Fibroblast of skin of abdomen (primary cell): ENCODE data around the gene RUVBL2.

Source experiments
- DNase-seq: peaks from one replicate; pipeline ENCODE4 v3.0.0-alpha.2; 2013

The RUVBL2 gene

GRCh38 chr19:48989701-48990291 is 3.9 kb upstream of the RUVBL2 start:
- no peak for DNase-seq

GRCh38 chr19:48990400-48990799 is 3.3 kb upstream of the RUVBL2 start:
- DNase-seq = no peak

GRCh38 chr19:48991011-48991609 is 2.6 kb upstream of the RUVBL2 start:
- DNase-seq = no peak

- peak; percentile 79 for DNase-seq
These were observed 1.7 kb upstream of the RUVBL2 start for GRCh38 chr19:48991873-48992580.

- no peak for DNase-seq
These were observed 1.0 kb upstream of the RUVBL2 start for GRCh38 chr19:48992581-48993174.

GRCh38 chr19:48994035-48994386 is 324 bp downstream of the RUVBL2 start:
- DNase-seq = no peak

GRCh38 chr19:48997972-48998371 is 4.3 kb downstream of the RUVBL2 start:
- peak; percentile 36 for DNase-seq

GRCh38 chr19:48999481-49000325 is 6.0 kb downstream of the RUVBL2 start:
- DNase-seq = peak; percentile 65

- no peak for DNase-seq
These were observed 10.4 kb downstream of the RUVBL2 start for GRCh38 chr19:49004133-49004532.

GRCh38 chr19:49004964-49005614 is 11.4 kb downstream of the RUVBL2 start:
- no peak for DNase-seq

GRCh38 chr19:49006905-49007304 is 13.2 kb downstream of the RUVBL2 start:
- no peak for DNase-seq

- no peak for DNase-seq
These were observed 16.1 kb downstream of the RUVBL2 start for GRCh38 chr19:49009828-49010227.

GRCh38 chr19:49010453-49010852 is 16.8 kb downstream of the RUVBL2 start:
- no peak for DNase-seq

- no peak for DNase-seq
These were observed 17.5 kb downstream of the RUVBL2 start for GRCh38 chr19:49011194-49011593.

GRCh38 chr19:49014123-49014869 is 20.6 kb downstream of the RUVBL2 start:
- no peak for DNase-seq

- no peak for DNase-seq
These were observed 21.2 kb downstream of the RUVBL2 start for GRCh38 chr19:49014870-49015255.

GRCh38 chr19:49016067-49016839 is 22.6 kb downstream of the RUVBL2 start:
- DNase-seq = no peak

GRCh38 chr19:49017041-49017665 is 23.5 kb downstream of the RUVBL2 start, which contains the start of gene LHB:
Gene LHB, minus strand, starts transcription at chr19:49017091. Its CDS starts 10 bp downstream, at chr19:49017081.
- DNase-seq = no peak

GRCh38 chr19:49017666-49018351 is 24.1 kb downstream of the RUVBL2 start:
- DNase-seq = peak; percentile 65
